Measurements from ENCODE around the gene USP54. TPM values are rescaled to one million over a fixed set of nuclear protein-coding genes. Genes with fewer than 3 reads are reported as not detected.

USP54 gene
- total and polyA plus RNA-seq, 2 experiments from 2014 or later: 15.1 to 27.4 TPM

DNA sequence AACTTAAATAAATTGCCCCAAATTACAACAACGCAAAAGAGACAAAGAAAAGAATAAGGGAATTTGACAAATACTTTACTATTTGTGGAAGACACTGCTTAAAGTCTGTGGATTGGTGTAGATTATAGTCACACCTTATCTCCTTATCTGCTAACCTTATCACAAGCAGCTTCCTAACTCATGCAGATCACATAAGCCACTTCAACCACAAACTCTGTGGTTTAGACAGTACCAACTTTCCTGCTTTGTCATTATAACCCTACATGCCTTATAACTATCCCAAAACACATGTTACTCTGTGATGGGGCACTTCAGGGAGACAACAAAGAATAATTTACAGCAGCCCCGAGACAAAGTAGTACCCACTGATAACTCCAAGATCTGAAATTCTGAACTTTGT lies 53.9 kb downstream of the USP54 start:
- TF ChIP-seq ZNF114 (CRISPR knock-in tag; IDR thresholded peaks at IDR 0.05): no peak
- TF ChIP-seq EZH2 (IDR thresholded peaks at IDR 0.05; ENCODE audit: low read depth, unreplicated experiment): no peak
- TF ChIP-seq POLR2AphosphoS5 (IDR thresholded peaks at IDR 0.05; ENCODE audit: low read depth): no peak
- Mint-ChIP-seq H3K27me3 (ENCODE audit: insufficient read depth, low read depth, poor library complexity) (no peaks in the 10 kb centered on the region), H3K36me3 (ENCODE audit: low read depth) (peaks cover 26% of the 10 kb centered on the region), H3K9me3 (no peaks in the 10 kb centered on the region), H3K4me3 (no peak overlapping the region), H3K4me1 (no peaks in the 10 kb centered on the region), H3K27ac (no peak overlapping the region; the same call in 1 of the 2 replicates)
- Histone ChIP-seq H3K4me1 (ENCODE audit: insufficient read depth) (no peaks in the 10 kb centered on the region), H3K4me2 (no peak overlapping the region), H3K27me3 (ENCODE audit: insufficient read depth) (no peaks in the 10 kb centered on the region), H3K4me3 (no peak overlapping the region), H3K36me3 (ENCODE audit: insufficient read depth) (no peaks in the 10 kb centered on the region), H3K9me2 (ENCODE audit: insufficient read depth) (no peaks in the 10 kb centered on the region), H3K79me2 (replicated peaks; ENCODE audit: insufficient read depth) (no peaks in the 10 kb centered on the region), H3K27ac (ENCODE audit: low read depth) (no peak overlapping the region), H3F3A (replicated peaks; ENCODE audit: low read depth) (no peaks in the 10 kb centered on the region), H4K20me1 (replicated peaks; ENCODE audit: insufficient read depth) (no peaks in the 10 kb centered on the region; the same call in 1 of the 2 replicates), H2AFZ (no peak overlapping the region)
- DNase-seq (ENCODE audit: low spot score) (no peak), ATAC-seq (no peak)

DNA sequence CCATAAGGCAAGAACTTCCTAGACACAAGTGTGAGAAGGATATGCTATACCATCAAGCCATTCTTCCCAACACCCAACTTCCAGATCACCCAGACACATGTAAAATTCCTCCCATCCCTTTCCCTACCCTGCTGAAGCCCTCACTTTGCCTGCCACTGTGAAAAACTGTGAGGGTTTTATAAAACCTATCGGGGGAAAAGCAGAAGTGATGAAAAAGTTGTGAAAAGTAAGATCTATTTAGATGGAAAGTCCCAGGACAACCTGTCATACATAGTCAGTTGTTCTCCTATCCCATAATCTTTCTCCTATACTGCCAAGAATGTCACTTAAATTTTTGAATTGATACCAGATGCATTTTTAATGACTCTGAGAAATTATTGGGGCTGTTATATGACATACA lies 56.3 kb downstream of the USP54 start:
- no peak for ATAC-seq
- Histone ChIP-seq H3K36me3 (ENCODE audit: insufficient read depth) (no peaks in the 10 kb centered on the region), H3K9me2 (ENCODE audit: insufficient read depth) (no peaks in the 10 kb centered on the region), H4K20me1 (replicated peaks; ENCODE audit: insufficient read depth) (no peaks in the 10 kb centered on the region), H3K4me1 (ENCODE audit: insufficient read depth) (no peaks in the 10 kb centered on the region), H3K79me2 (replicated peaks; ENCODE audit: insufficient read depth) (no peaks in the 10 kb centered on the region), H2AFZ (no peak overlapping the region), H3K27me3 (ENCODE audit: insufficient read depth) (no peaks in the 10 kb centered on the region), H3K4me3 (no peak overlapping the region), H3K27ac (ENCODE audit: low read depth) (no peak overlapping the region), H3F3A (replicated peaks; ENCODE audit: low read depth) (0 out of 2 replicates have a peak, but pooled peaks cover 4% of the 10 kb centered on the region), H3K4me2 (no peak overlapping the region)
- Mint-ChIP-seq H3K36me3 (ENCODE audit: low read depth) (peaks cover 14% of the 10 kb centered on the region), H3K4me1 (no peaks in the 10 kb centered on the region; the same call in 2 of the 3 replicates), H3K27me3 (ENCODE audit: insufficient read depth, low read depth, poor library complexity) (no peaks in the 10 kb centered on the region), H3K27ac (no peak overlapping the region), H3K9me3 (no peaks in the 10 kb centered on the region), H3K4me3 (no peak overlapping the region)
- TF ChIP-seq JUNB (IDR thresholded peaks at IDR 0.05; ENCODE audit: unreplicated experiment) (no peak), POLR2AphosphoS5 (IDR thresholded peaks at IDR 0.05; ENCODE audit: low read depth) (no peak), STAT1 (IDR thresholded peaks at IDR 0.05; ENCODE audit: unreplicated experiment) (no peak), NANOG (IDR thresholded peaks at IDR 0.05; ENCODE audit: borderline replicate concordance) (no peak), CREB1 (CRISPR knock-in tag; IDR thresholded peaks at IDR 0.05; ENCODE audit: low read depth) (no peak)
- TF ChIP-seq, protein P1, sequence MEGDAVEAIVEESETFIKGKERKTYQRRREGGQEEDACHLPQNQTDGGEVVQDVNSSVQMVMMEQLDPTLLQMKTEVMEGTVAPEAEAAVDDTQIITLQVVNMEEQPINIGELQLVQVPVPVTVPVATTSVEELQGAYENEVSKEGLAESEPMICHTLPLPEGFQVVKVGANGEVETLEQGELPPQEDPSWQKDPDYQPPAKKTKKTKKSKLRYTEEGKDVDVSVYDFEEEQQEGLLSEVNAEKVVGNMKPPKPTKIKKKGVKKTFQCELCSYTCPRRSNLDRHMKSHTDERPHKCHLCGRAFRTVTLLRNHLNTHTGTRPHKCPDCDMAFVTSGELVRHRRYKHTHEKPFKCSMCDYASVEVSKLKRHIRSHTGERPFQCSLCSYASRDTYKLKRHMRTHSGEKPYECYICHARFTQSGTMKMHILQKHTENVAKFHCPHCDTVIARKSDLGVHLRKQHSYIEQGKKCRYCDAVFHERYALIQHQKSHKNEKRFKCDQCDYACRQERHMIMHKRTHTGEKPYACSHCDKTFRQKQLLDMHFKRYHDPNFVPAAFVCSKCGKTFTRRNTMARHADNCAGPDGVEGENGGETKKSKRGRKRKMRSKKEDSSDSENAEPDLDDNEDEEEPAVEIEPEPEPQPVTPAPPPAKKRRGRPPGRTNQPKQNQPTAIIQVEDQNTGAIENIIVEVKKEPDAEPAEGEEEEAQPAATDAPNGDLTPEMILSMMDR (conservative IDR thresholded peaks at IDR 0.05; ENCODE audit: low read depth in 2 of 2): no peak
- TF ChIP-seq, protein P2, sequence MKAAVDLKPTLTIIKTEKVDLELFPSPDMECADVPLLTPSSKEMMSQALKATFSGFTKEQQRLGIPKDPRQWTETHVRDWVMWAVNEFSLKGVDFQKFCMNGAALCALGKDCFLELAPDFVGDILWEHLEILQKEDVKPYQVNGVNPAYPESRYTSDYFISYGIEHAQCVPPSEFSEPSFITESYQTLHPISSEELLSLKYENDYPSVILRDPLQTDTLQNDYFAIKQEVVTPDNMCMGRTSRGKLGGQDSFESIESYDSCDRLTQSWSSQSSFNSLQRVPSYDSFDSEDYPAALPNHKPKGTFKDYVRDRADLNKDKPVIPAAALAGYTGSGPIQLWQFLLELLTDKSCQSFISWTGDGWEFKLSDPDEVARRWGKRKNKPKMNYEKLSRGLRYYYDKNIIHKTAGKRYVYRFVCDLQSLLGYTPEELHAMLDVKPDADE (IDR thresholded peaks at IDR 0.05): no peak
- DNase-seq (ENCODE audit: low spot score): no peak

All from GM23338 (cell line).